HepG2 (cell line): ENCODE results near the gene U2AF1L4. TPM values are rescaled to one million over a fixed set of nuclear protein-coding genes. Genes with fewer than 3 reads are reported as not detected.
A peak's percentile ranks its signal among the peaks of the same experiment; 100 is the strongest.

Experiments
- ATAC-seq: fragments of 200-7000 bp; cut with Tn5 transposase; 3 replicates; pipeline ENCODE4 v1.9.1; 2020; ENCODE audit warnings: mild to moderate bottlenecking, moderate library complexity
- BruUV-seq: library from RNA; stranded (reverse); fragments of 400-500 nt; replicated peaks from 2 replicates; lab custom pipeline; 2021; lab: Mats Ljungman, UMichigan
- CTCF ChIA-PET: fragments of 300-600 bp; formaldehyde crosslinking; extraction: SDS; loops from one replicate; lab custom pipeline; 2021; ENCODE audit warnings: low total read pairs, inconsistent platforms, low intra/inter-chr PET ratio; lab: Yijun Ruan, JAX
- POLR2A ChIA-PET: fragments of 350-600 bp; sonication (Branson Sonifier 250); formaldehyde crosslinking; loops from one replicate; lab custom pipeline; 2020; ENCODE audit warnings: antibody characterized with exemption, inconsistent platforms; lab: Yijun Ruan, JAX
- DNase-seq: peaks from one replicate; pipeline ENCODE4 v3.0.0-alpha.2; 2015; ENCODE audit warnings: low spot score
- FAIRE-seq: peaks from 3 replicates; lab custom pipeline; 2011; peaks lifted over from hg19 to GRCh38; lab: Jason Lieb, UNC
- H2AFZ ChIP-seq: one replicate; pipeline ENCODE4 v1.6.1; 2011; ENCODE audit warnings: low read length, inconsistent platforms
- H3K27ac ChIP-seq: fragments of 300-600 bp; 3 replicates; pipeline ENCODE4 v1.8.0; 2011; ENCODE audit warnings: mixed run types, mild to moderate bottlenecking, mixed read lengths, low read length, inconsistent platforms; ENCODE audit not compliant: insufficient read depth; ENCODE audit errors: extremely low read length
- H3K27me3 ChIP-seq, 2 experiments: fragments of 200-600 bp in 1 of 2; 2 replicates in 1 of 2; 3 replicates in 1 of 2; pipeline versions ENCODE4 v1.6.0 to v1.8.0; 2011; ENCODE audit warnings: low read length in 2 of 2, mild to moderate bottlenecking in 2 of 2, moderate library complexity in 2 of 2, inconsistent platforms in 1 of 2; ENCODE audit not compliant: insufficient read depth in 2 of 2, control insufficient read depth in 1 of 2
- H3K36me3 ChIP-seq, 2 experiments: fragments of 200-600 bp in 1 of 2; replicated peaks in 1 of 2; 2 replicates in 1 of 2; 3 replicates in 1 of 2; pipeline versions ENCODE4 v1.5.1 to v1.8.0; 2011; ENCODE audit warnings: low read length in 2 of 2, inconsistent platforms in 1 of 2; ENCODE audit not compliant: insufficient read depth in 2 of 2, control insufficient read depth in 1 of 2
- H3K4me1 ChIP-seq: 2 replicates; pipeline ENCODE4 v1.5.1; 2012; ENCODE audit warnings: low read length, inconsistent platforms; ENCODE audit not compliant: insufficient read depth
- H3K4me2 ChIP-seq: 2 replicates; pipeline ENCODE4 v1.6.0; 2011; ENCODE audit warnings: low read depth, low read length, inconsistent platforms
- H3K4me3 ChIP-seq, 3 experiments: fragments of 200-600 bp in 1 of 3; sonication (generic), shearing (Covaris generic) in 1 of 3; replicated peaks in 1 of 3; 2 replicates each; pipeline ENCODE4 v1.5.1; 2011 to 2016; ENCODE audit warnings: low read length in 3 of 3, inconsistent platforms in 2 of 3, low read depth in 2 of 3, mild to moderate bottlenecking in 2 of 3, control low read depth in 1 of 3, mixed read lengths in 1 of 3; ENCODE audit not compliant: insufficient read depth in 1 of 3
- H3K79me2 ChIP-seq: one replicate; pipeline ENCODE4 v1.6.1; 2011; ENCODE audit warnings: low read length, inconsistent platforms; ENCODE audit not compliant: insufficient read depth
- H3K9ac ChIP-seq: 2 replicates; pipeline ENCODE4 v1.6.0; 2011; ENCODE audit warnings: mild to moderate bottlenecking, low read depth, low read length, inconsistent platforms; ENCODE audit not compliant: insufficient read depth
- H3K9me3 ChIP-seq: 2 replicates; pipeline ENCODE4 v1.5.1; 2012; ENCODE audit warnings: mild to moderate bottlenecking, low read length
- H4K20me1 ChIP-seq: 2 replicates; pipeline ENCODE4 v1.6.0; 2011; ENCODE audit warnings: inconsistent platforms, mild to moderate bottlenecking, low read length, moderate library complexity; ENCODE audit not compliant: insufficient read depth
- ARID4A ChIP-seq: sonication (generic); formaldehyde crosslinking; IDR thresholded peaks from 2 replicates; pipeline ENCODE4 v1.5.0; 2020; ENCODE audit warnings: mild to moderate bottlenecking, missing genetic modification reagents, borderline replicate concordance
- HOMEZ ChIP-seq: IDR thresholded peaks from 2 replicates; pipeline ENCODE4 v1.6.1; 2016; ENCODE audit warnings: low read depth
- SAP130 ChIP-seq: IDR thresholded peaks from 2 replicates; pipeline ENCODE4 v1.6.1; 2016; ENCODE audit warnings: low read depth
- SRSF9 ChIP-seq: fragments of 200-400 bp; formaldehyde crosslinking; IDR thresholded peaks from 2 replicates; pipeline ENCODE4 v1.6.1; 2018; ENCODE audit warnings: borderline replicate concordance, mild to moderate bottlenecking, low read depth, low read length; ENCODE audit not compliant: insufficient read depth, poor library complexity, severe bottlenecking
- ZNF24 ChIP-seq: fragments of 450-650 bp; IDR thresholded peaks from 2 replicates; pipeline ENCODE4 v1.6.1; 2017; ENCODE audit warnings: antibody characterized with exemption, mild to moderate bottlenecking
- ZNF256 ChIP-seq: sonication (generic); formaldehyde crosslinking; conservative IDR thresholded peaks from 2 replicates; pipeline ENCODE4 v1.4.0; 2020; ENCODE audit warnings: missing genetic modification reagents
- ZNF264 ChIP-seq: sonication (generic); formaldehyde crosslinking; IDR thresholded peaks from 2 replicates; pipeline ENCODE4 v1.4.0; 2020; ENCODE audit warnings: missing genetic modification reagents
- ZNF383 ChIP-seq: sonication (generic); formaldehyde crosslinking; IDR thresholded peaks from 2 replicates; pipeline ENCODE4 v1.4.0; 2020; ENCODE audit warnings: missing genetic modification reagents, mild to moderate bottlenecking, borderline replicate concordance
- ZNF557 ChIP-seq: sonication (generic); formaldehyde crosslinking; IDR thresholded peaks from 2 replicates; pipeline ENCODE4 v1.4.0; 2020; ENCODE audit warnings: missing genetic modification reagents
- ZNF598 ChIP-seq: sonication (generic); formaldehyde crosslinking; IDR thresholded peaks from 2 replicates; pipeline ENCODE4 v1.5.1; 2020; ENCODE audit warnings: mild to moderate bottlenecking, missing genetic modification reagents, borderline replicate concordance
- ZNF788 ChIP-seq: sonication (generic); formaldehyde crosslinking; IDR thresholded peaks from 2 replicates; pipeline ENCODE4 v1.5.0; 2020; ENCODE audit warnings: mild to moderate bottlenecking, missing genetic modification reagents, borderline replicate concordance
- WGBS: methylation state at CpG from one replicate; pipeline ENCODE4 v1.1.6; 2017; ENCODE audit warnings: low lambda C conversion rate; 5-methylcytosine and 5-hydroxymethylcytosine counted together
- in situ Hi-C: cut with HindIII; loops from 2 replicates; pipeline ENCODE4 v1.10.0; 2017; ENCODE audit warnings: low pct_unique_long_range_greater_than_20kb; ENCODE audit not compliant: extremely low pct_ligation_motif_present
- intact Hi-C: fragments of 100-400 bp; cut with micrococcal nuclease; formaldehyde crosslinking; loops from one replicate; pipeline ENCODE4 v1.10.0; 2022; ENCODE audit not compliant: unreplicated experiment
- polyA plus RNA-seq, 8 experiments: library from polyadenylated mRNA; depleted of rRNA in 3 of 8; stranded (reverse) in 7 of 8; unstranded in 1 of 8; fragments of >200 nt; fragmentation: Illumina TruSeq in 4 of 8; extraction: Trizol in 4 of 8; gene quantifications; 2 replicates each; pipeline versions ENCODE4 v1.2.1 to v1.2.3, GENCODE V29; 2011 to 2016; ENCODE audit warnings: low read depth in 4 of 8, missing spikeins in 1 of 8, mixed read lengths in 1 of 8; ENCODE audit not compliant: insufficient read depth in 1 of 8
- total RNA-seq, 5 experiments: library from RNA; depleted of rRNA; stranded (reverse); fragments of >200 nt; fragmentation: Illumina TruSeq; extraction: Trizol; gene quantifications; 2 replicates each; pipeline ENCODE4 v1.2.3, GENCODE V29; 2016; ENCODE audit warnings: low read depth in 1 of 5

Gene U2AF1L4
- total and polyA plus RNA-seq, 2 of the 13 experiments (the other 11 are each of a cell fraction or from before 2014, with no cell fraction given) = 7.9 to 15.4 TPM

GRCh38 chr19:35719402-35720162 is 25.6 kb downstream of the U2AF1L4 start:
- no peak overlapping the region for H2AFZ ChIP-seq
- H3K36me3 ChIP-seq = peaks cover 20 to 40% of the 10 kb centered on the region in 2 experiments
- H3K27ac ChIP-seq = peak overlapping the region; percentile 67
- H3K9me3 ChIP-seq = no peaks in the 10 kb centered on the region
- H3K4me1 ChIP-seq = peaks cover 28% of the 10 kb centered on the region
- DNase-seq (peak; percentile 89), FAIRE-seq (peak; percentile 92), ATAC-seq (peak; percentile 53)
- H3K4me2 ChIP-seq = peak overlapping the region; percentile 84
- H4K20me1 ChIP-seq = peaks cover 8% of the 10 kb centered on the region
- intact Hi-C loops = loop anchor here (2.0 kb wide), 1 partner anchor 21 kb away; no protein-coding TSS in a partner anchor
- no peaks in the 10 kb centered on the region for H3K27me3 ChIP-seq
- 30% methylated on average over 27 of the region's 32 CpGs for WGBS
- in situ Hi-C loops = loop anchor here (5.0 kb wide), 1 partner anchor 172 kb away; the partner anchor contains the start of gene TMEM147
- BruUV-seq = TSS peak; percentile 44
- peak overlapping the region; percentile 88 for H3K9ac ChIP-seq
- POLR2A ChIA-PET = interaction anchor here (1.0 to 4.6 kb wide), 9 partner anchors 10 to 100 kb away, joined by 3 to 69 read pairs (median 4); partner anchors contain the start of genes LIN37, PSENEN and U2AF1L4
- H3K79me2 ChIP-seq = peaks cover 21% of the 10 kb centered on the region
- CTCF ChIA-PET = interaction anchor here (7.0 kb wide), 1 partner anchor 25 kb away, joined by 201 read pairs; no protein-coding TSS in a partner anchor
- peak overlapping the region; percentile 93 to 99 (median 97) for H3K4me3 ChIP-seq
- TF ChIP-seq ZNF383 (no peak), ZNF24 (no peak), ZNF264 (no peak), ZNF598 (CRISPR knock-in tag) (no peak), ZNF788 (CRISPR knock-in tag) (no peak), HOMEZ (CRISPR knock-in tag) (no peak), SRSF9 (no peak), SAP130 (CRISPR knock-in tag) (peak; percentile 90), ARID4A (CRISPR knock-in tag) (peak; percentile 63), ZNF557 (CRISPR knock-in tag) (no peak), ZNF256 (CRISPR knock-in tag) (no peak)
